IMR-90 (cell line): ENCODE results near the gene SLC6A3. TPM values are rescaled to one million over a fixed set of nuclear protein-coding genes. Genes with fewer than 3 reads are reported as not detected.

ENCODE experiments used
- ATAC-seq: fragments of 200-7000 bp; cut with Tn5 transposase; 2 replicates; pipeline ENCODE4 v1.9.1; 2020; ENCODE audit warnings: low read depth, mild to moderate bottlenecking, moderate library complexity
- BruUV-seq: library from RNA; stranded (reverse); fragments of 400-500 nt; replicated peaks from 2 replicates; lab custom pipeline; 2021; lab: Mats Ljungman, UMichigan
- CTCF ChIA-PET: fragments of 300-600 bp; formaldehyde crosslinking; extraction: SDS; loops from one replicate; lab custom pipeline; 2021; ENCODE audit warnings: antibody characterized with exemption; lab: Yijun Ruan, JAX
- POLR2A ChIA-PET: fragments of 300-600 bp; sonication (Branson Sonifier 250); formaldehyde crosslinking; loops from one replicate; lab custom pipeline; 2022; ENCODE audit warnings: antibody characterized with exemption; ENCODE audit not compliant: unreplicated experiment; lab: Charles Lee
- DNase-seq: peaks from one replicate; pipeline ENCODE4 v3.0.0; 2013
- H2AFZ ChIP-seq: replicated peaks from 2 replicates; pipeline ENCODE3; 2013; ENCODE audit warnings: low read length, mild to moderate bottlenecking; ENCODE audit not compliant: poor library complexity
- H2AK5ac ChIP-seq: 2 replicates; pipeline ENCODE4 v1.6.1; 2013; ENCODE audit warnings: low read depth, low read length, inconsistent platforms
- H2AK9ac ChIP-seq: replicated peaks from 2 replicates; pipeline ENCODE3; 2013; ENCODE audit warnings: mild to moderate bottlenecking, low read depth, low read length, moderate library complexity; ENCODE audit not compliant: poor library complexity
- H2BK120ac ChIP-seq: 2 replicates; pipeline ENCODE4 v1.6.1; 2013; ENCODE audit warnings: low read depth, low read length, inconsistent platforms
- H2BK15ac ChIP-seq: 3 replicates; pipeline ENCODE4 v1.6.1; 2013; ENCODE audit warnings: low read depth, low read length, inconsistent platforms
- H2BK20ac ChIP-seq: 2 replicates; pipeline ENCODE4 v1.6.1; 2013; ENCODE audit warnings: low read depth, mild to moderate bottlenecking, inconsistent platforms, low read length, moderate library complexity
- H2BK5ac ChIP-seq: 2 replicates; pipeline ENCODE4 v1.6.1; 2013; ENCODE audit warnings: mild to moderate bottlenecking, low read depth, low read length, inconsistent platforms; ENCODE audit not compliant: poor library complexity, severe bottlenecking
- H3K14ac ChIP-seq: replicated peaks from 2 replicates; pipeline ENCODE4 v1.6.1; 2013; ENCODE audit warnings: low read depth, low read length, inconsistent platforms
- H3K18ac ChIP-seq: 2 replicates; pipeline ENCODE4 v1.6.1; 2013; ENCODE audit warnings: low read depth, low read length, control low read depth
- H3K23ac ChIP-seq: 2 replicates; pipeline ENCODE4 v1.6.1; 2013; ENCODE audit warnings: low read depth, low read length, inconsistent platforms
- H3K27ac ChIP-seq: 2 replicates; pipeline ENCODE4 v1.5.1; 2013; ENCODE audit warnings: mild to moderate bottlenecking, control low read depth, low read length; ENCODE audit not compliant: insufficient read depth
- H3K27me3 ChIP-seq: 2 replicates; pipeline ENCODE4 v1.6.1; 2013; ENCODE audit warnings: low read length; ENCODE audit not compliant: control insufficient read depth, insufficient read depth
- H3K36me3 ChIP-seq: 2 replicates; pipeline ENCODE4 v1.6.1; 2013; ENCODE audit warnings: low read length, mixed read lengths; ENCODE audit not compliant: control insufficient read depth, insufficient read depth
- H3K4ac ChIP-seq: 2 replicates; pipeline ENCODE4 v1.6.1; 2013; ENCODE audit warnings: low read depth, low read length, inconsistent platforms
- H3K4me1 ChIP-seq: 2 replicates; pipeline ENCODE4 v1.6.1; 2013; ENCODE audit warnings: low read length, mixed read lengths; ENCODE audit not compliant: control insufficient read depth, insufficient read depth
- H3K4me2 ChIP-seq: 2 replicates; pipeline ENCODE4 v1.6.1; 2013; ENCODE audit warnings: low read depth, mild to moderate bottlenecking, control low read depth, low read length, moderate library complexity
- H3K4me3 ChIP-seq: 2 replicates; pipeline ENCODE4 v1.5.1; 2013; ENCODE audit warnings: low read depth, mild to moderate bottlenecking, control low read depth, low read length, moderate library complexity; ENCODE audit not compliant: insufficient read depth
- H3K56ac ChIP-seq: 2 replicates; pipeline ENCODE4 v1.6.1; 2013; ENCODE audit warnings: low read length, inconsistent platforms; ENCODE audit not compliant: insufficient read depth; ENCODE audit errors: extremely low read depth
- H3K79me1 ChIP-seq, 2 experiments: 2 replicates each; pipeline ENCODE4 v1.6.1; 2013; ENCODE audit warnings: low read length in 2 of 2, inconsistent platforms in 1 of 2, low read depth in 1 of 2
- H3K9ac ChIP-seq: 2 replicates; pipeline ENCODE4 v1.6.1; 2013; ENCODE audit warnings: low read depth, low read length, control low read depth
- H3K9me1 ChIP-seq: 2 replicates; pipeline ENCODE4 v1.6.1; 2013; ENCODE audit warnings: low read length, inconsistent platforms; ENCODE audit not compliant: insufficient read depth
- H3K9me3 ChIP-seq: 2 replicates; pipeline ENCODE4 v1.6.1; 2013; ENCODE audit warnings: low read length; ENCODE audit not compliant: control insufficient read depth, insufficient read depth
- H4K20me1 ChIP-seq: 2 replicates; pipeline ENCODE4 v1.6.1; 2013; ENCODE audit warnings: low read length, inconsistent platforms; ENCODE audit not compliant: insufficient read depth
- H4K5ac ChIP-seq: 2 replicates; pipeline ENCODE4 v1.6.1; 2013; ENCODE audit warnings: mild to moderate bottlenecking, low read depth, low read length, control low read depth
- H4K8ac ChIP-seq, 2 experiments: 2 replicates each; pipeline ENCODE4 v1.6.1; 2013; ENCODE audit warnings: low read depth in 2 of 2, low read length in 2 of 2, control low read depth in 1 of 2, inconsistent platforms in 1 of 2
- H4K91ac ChIP-seq: 2 replicates; pipeline ENCODE4 v1.6.1; 2013; ENCODE audit warnings: low read depth, low read length, inconsistent platforms; ENCODE audit not compliant: insufficient read depth
- BHLHE40 ChIP-seq: fragments of 150-350 bp; IDR thresholded peaks from 2 replicates; pipeline ENCODE4 v1.6.1; 2016; ENCODE audit warnings: mild to moderate bottlenecking, low read depth, low read length
- CEBPB ChIP-seq: IDR thresholded peaks from 2 replicates; pipeline ENCODE4 v1.6.1; 2012; ENCODE audit warnings: low read depth, low read length, improper control_type of control experiment
- CHD1 ChIP-seq: IDR thresholded peaks from 2 replicates; pipeline ENCODE4 v1.6.1; 2012; ENCODE audit warnings: low read depth, low read length, improper control_type of control experiment
- CTCF ChIP-seq: conservative IDR thresholded peaks from 2 replicates; pipeline ENCODE4 v1.5.1; 2012; ENCODE audit warnings: mild to moderate bottlenecking, low read depth, low read length, improper control_type of control experiment
- ELK1 ChIP-seq: fragments of 150-350 bp; IDR thresholded peaks from 2 replicates; pipeline ENCODE4 v1.6.1; 2016; ENCODE audit warnings: low read depth, mild to moderate bottlenecking, low read length, moderate library complexity, borderline replicate concordance
- FOS ChIP-seq: fragments of 150-350 bp; IDR thresholded peaks from 2 replicates; pipeline ENCODE4 v1.6.1; 2016; ENCODE audit warnings: low read depth, low read length
- MAFK ChIP-seq: IDR thresholded peaks from 2 replicates; pipeline ENCODE4 v1.6.1; 2012; ENCODE audit warnings: low read depth, low read length, improper control_type of control experiment
- MAZ ChIP-seq: IDR thresholded peaks from 2 replicates; pipeline ENCODE4 v1.6.1; 2012; ENCODE audit warnings: low read depth, mild to moderate bottlenecking, low read length, improper control_type of control experiment, moderate library complexity, borderline replicate concordance
- MXI1 ChIP-seq: IDR thresholded peaks from 2 replicates; pipeline ENCODE4 v1.6.1; 2012; ENCODE audit warnings: low read depth, mild to moderate bottlenecking, low read length, moderate library complexity, borderline replicate concordance
- NFE2L2 ChIP-seq: fragments of 150-350 bp; IDR thresholded peaks from 2 replicates; pipeline ENCODE4 v1.6.1; 2016; ENCODE audit warnings: low read depth, mild to moderate bottlenecking, low read length
- POLR2A ChIP-seq: IDR thresholded peaks from 2 replicates; pipeline ENCODE4 v1.6.1; 2012; ENCODE audit warnings: mild to moderate bottlenecking, low read depth, low read length
- RAD21 ChIP-seq: IDR thresholded peaks from 2 replicates; pipeline ENCODE4 v1.6.1; 2012; ENCODE audit warnings: low read length, improper control_type of control experiment
- RCOR1 ChIP-seq: IDR thresholded peaks from 2 replicates; pipeline ENCODE4 v1.6.1; 2012; ENCODE audit warnings: mild to moderate bottlenecking, low read length, improper control_type of control experiment; ENCODE audit not compliant: insufficient replicate concordance
- RFX5 ChIP-seq: IDR thresholded peaks from 2 replicates; pipeline ENCODE4 v1.8.0; 2012; ENCODE audit warnings: low read depth, mild to moderate bottlenecking, low read length, moderate library complexity
- SMC3 ChIP-seq: fragments of 150-350 bp; IDR thresholded peaks from 2 replicates; pipeline ENCODE4 v1.6.1; 2016; ENCODE audit warnings: low read depth, mild to moderate bottlenecking, antibody characterized with exemption, low read length, moderate library complexity
- USF2 ChIP-seq: fragments of 150-350 bp; IDR thresholded peaks from 2 replicates; pipeline ENCODE4 v1.6.1; 2017; ENCODE audit warnings: mild to moderate bottlenecking, antibody characterized with exemption, low read length, low read depth
- WGBS, 2 experiments: methylation state at CpG; one replicate each; pipeline versions ENCODE4 v1.1.5 to v1.1.7; 2013; ENCODE audit warnings: missing lambda C conversion rate in 2 of 2; ENCODE audit not compliant: insufficient read length in 1 of 2; ENCODE audit errors: extremely low coverage in 2 of 2; 5-methylcytosine and 5-hydroxymethylcytosine counted together
- dilution Hi-C: fragments of 300-500 bp; cut with HindIII; formaldehyde crosslinking; loops from one replicate; pipeline ENCODE4 v1.14.3; 2018; ENCODE audit warnings: low sequenced_read_pairs; ENCODE audit not compliant: unreplicated experiment
- in situ Hi-C: fragments of 300-500 bp; cut with MboI; formaldehyde crosslinking; loops from 3 replicates; pipeline ENCODE4 v1.14.3; 2019; ENCODE audit warnings: low sequenced_read_pairs, inconsistent platforms, mixed read lengths
- intact Hi-C: fragments of 100-400 bp; cut with micrococcal nuclease; formaldehyde crosslinking; loops from 2 replicates; pipeline ENCODE4 v1.10.0; 2022
- polyA plus RNA-seq, 3 experiments: library from polyadenylated mRNA; depleted of rRNA; stranded (reverse); fragments of >200 nt; gene quantifications; 2 replicates each; pipeline ENCODE4 v1.2.3, GENCODE V29; 2012; ENCODE audit warnings: low replicate concordance in 1 of 3
- total RNA-seq: library from RNA; depleted of rRNA; stranded (reverse); fragments of >200 nt; gene quantifications from 2 replicates; pipeline ENCODE4 v1.2.3, GENCODE V29; 2012

SLC6A3 gene
- total and polyA plus RNA-seq, 2 of the 4 experiments (the other 2 are of a cell fraction), result not detected

- Histone ChIP-seq H3K9me3 (no peaks in the 10 kb centered on the region; the same call in 1 of the 2 replicates), H3K4ac (no peak overlapping the region), H2BK20ac (no peak overlapping the region), H2BK15ac (no peak overlapping the region), H3K79me1 (peaks cover 4 to 10% of the 10 kb centered on the region in 2 experiments; a peak in 1 of 4 replicates), H3K14ac (no peak overlapping the region), H3K23ac (no peak overlapping the region), H3K36me3 (peaks cover 83% of the 10 kb centered on the region), H2BK5ac (no peak overlapping the region), H3K27me3 (no peaks in the 10 kb centered on the region), H2AK9ac (no peak overlapping the region), H4K5ac (no peak overlapping the region), H3K4me2 (no peak overlapping the region), H4K8ac (no peak overlapping the region), H3K27ac (no peak overlapping the region), H4K20me1 (peaks cover 15% of the 10 kb centered on the region), H2BK120ac (no peak overlapping the region), H3K9ac (no peak overlapping the region), H2AK5ac (no peak overlapping the region), H3K4me3 (no peak overlapping the region), H3K56ac (no peak overlapping the region), H3K18ac (no peak overlapping the region), H2AFZ (no peak overlapping the region), H3K9me1 (peaks cover 8% of the 10 kb centered on the region), H3K4me1 (no peaks in the 10 kb centered on the region), H4K91ac (no peak overlapping the region)
- ChIA-PET POLR2A (no interaction called here), CTCF (no interaction called here)
- WGBS, 2 experiments, result 94% methylated on average over 9 of the region's 18 CpGs; no CpG with 5 or more reads in 1 of the 2 experiments
- no peak for TF ChIP-seq RCOR1
- TF ChIP-seq SMC3, result no peak
- TF ChIP-seq NFE2L2, result no peak
- TF ChIP-seq MAFK, result no peak
- TF ChIP-seq CHD1, result no peak
- no peak for TF ChIP-seq MAZ
- no peak for TF ChIP-seq USF2
- no peak for TF ChIP-seq MXI1
- no peak for TF ChIP-seq CTCF
- TF ChIP-seq CEBPB, result no peak
- no peak for TF ChIP-seq ELK1
- no peak for TF ChIP-seq FOS
- TF ChIP-seq POLR2A, result no peak
- TF ChIP-seq RAD21, result no peak
- no peak for TF ChIP-seq BHLHE40
- TF ChIP-seq RFX5, result no peak
- no TSS peak for BruUV-seq
- ATAC-seq, result no peak
- dilution Hi-C loops (no loop called here), in situ Hi-C loops (no loop called here), intact Hi-C loops (no loop called here)
- no peak for DNase-seq
Measured at GRCh38 chr5:1464511-1464910, 19.3 kb upstream of the SLC6A3 start.
